ENCODE data around the gene L2HGDH.

- TF ChIP-seq CTCF (IDR thresholded peaks at IDR 0.05) (no peak), POLR2A (IDR thresholded peaks at IDR 0.05) (no peak)
These were observed 12.4 kb downstream of the L2HGDH start for GRCh38 chr14:50299585-50299984.
